Fibroblast of skin of right quadriceps (primary cell): ENCODE results near the gene SLC7A5.
A peak's percentile ranks its signal among the peaks of the same experiment; 100 is the strongest.
"Not testable (repeated sequence)": the region's sequence is repeated elsewhere in the genome, so short reads cannot be mapped to it uniquely, and the experiment has no call there.

Experiments used
- DNase-seq: peaks from one replicate; pipeline ENCODE4 v3.0.0-alpha.2; 2013

The SLC7A5 gene

GRCh38 chr16:87818533-87819161, 50.7 kb downstream of the SLC7A5 start:
- DNase-seq: no peak

- DNase-seq: no peak
These were observed 51.4 kb downstream of the SLC7A5 start for GRCh38 chr16:87817910-87818309.

DNA sequence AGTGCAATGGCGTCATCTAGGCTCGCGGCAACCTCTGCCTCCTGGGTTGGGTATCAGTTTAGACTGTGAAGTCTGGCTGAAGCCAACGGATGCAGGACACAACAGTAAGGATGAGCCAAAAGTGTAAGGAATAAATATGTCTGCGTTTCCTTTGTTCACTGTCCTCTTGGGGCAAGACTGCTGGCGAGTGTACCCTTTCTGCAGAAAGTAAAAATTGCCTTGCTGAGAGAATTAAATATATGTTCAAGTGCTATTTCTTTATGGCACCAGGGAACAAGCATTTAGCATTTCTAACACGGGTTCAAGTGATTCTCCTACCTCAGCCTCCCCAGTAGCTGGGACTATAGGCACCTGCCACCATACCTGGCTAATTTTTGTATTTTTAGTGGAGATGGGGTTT, 51.9 kb downstream of the SLC7A5 start:
- not testable (repeated sequence) for DNase-seq

DNA sequence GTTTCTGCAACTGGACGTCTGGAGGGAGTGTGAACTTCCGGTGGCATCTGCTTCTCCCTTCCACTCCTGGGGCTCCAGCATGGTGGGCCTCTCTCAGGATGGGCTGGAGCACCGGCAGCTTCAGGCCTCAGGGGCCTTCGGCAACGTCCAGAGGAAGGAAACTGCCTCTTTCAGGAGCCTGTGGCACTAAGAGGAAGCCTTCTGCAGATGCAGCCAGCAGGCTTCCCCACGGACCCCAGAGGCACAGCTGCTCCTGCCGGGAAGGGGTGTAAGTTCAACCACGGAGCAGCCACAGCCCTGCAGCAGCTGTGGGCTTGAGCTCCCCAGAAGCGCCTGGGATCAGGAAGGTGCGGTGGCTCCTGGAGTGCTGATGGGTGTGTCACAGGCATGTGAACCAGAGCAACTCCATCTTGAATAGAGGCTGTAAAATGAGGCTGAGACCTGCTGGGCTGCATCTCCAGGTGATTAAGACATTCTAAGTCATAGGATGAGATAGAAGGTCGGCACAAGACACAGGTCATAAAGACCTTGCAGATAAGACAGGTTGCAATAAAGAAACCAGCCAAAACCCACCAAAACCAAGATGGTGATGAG, 52.7 kb downstream of the SLC7A5 start:
- DNase-seq: no peak

- DNase-seq: no peak
These were observed 53.7 kb downstream of the SLC7A5 start for GRCh38 chr16:87815567-87815966.

DNA sequence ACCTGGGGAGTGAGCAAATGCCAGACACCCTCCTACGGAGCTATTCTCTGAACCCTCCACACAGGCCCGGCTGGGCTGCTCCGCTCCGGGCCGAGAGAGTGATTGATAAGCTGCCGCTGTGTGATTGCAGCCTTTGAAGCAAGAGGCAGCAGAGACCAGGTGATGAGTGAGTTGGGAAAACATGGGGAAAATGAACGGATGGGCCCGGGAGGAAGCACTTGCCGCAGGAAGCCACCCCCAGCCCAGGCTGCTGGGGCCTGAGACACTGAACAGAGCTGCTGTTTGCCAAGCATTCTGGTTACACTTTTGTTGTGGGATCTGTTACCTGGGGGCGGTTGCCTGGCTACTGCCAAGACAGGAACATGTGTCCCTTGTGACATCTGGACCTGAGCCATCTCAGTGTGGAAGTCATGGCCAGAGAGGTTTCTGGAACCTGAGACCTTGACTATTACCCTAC, 57.1 kb downstream of the SLC7A5 start:
- DNase-seq: no peak

- not testable (repeated sequence) for DNase-seq
These were observed 57.9 kb downstream of the SLC7A5 start for GRCh38 chr16:87811454-87811853.

DNA sequence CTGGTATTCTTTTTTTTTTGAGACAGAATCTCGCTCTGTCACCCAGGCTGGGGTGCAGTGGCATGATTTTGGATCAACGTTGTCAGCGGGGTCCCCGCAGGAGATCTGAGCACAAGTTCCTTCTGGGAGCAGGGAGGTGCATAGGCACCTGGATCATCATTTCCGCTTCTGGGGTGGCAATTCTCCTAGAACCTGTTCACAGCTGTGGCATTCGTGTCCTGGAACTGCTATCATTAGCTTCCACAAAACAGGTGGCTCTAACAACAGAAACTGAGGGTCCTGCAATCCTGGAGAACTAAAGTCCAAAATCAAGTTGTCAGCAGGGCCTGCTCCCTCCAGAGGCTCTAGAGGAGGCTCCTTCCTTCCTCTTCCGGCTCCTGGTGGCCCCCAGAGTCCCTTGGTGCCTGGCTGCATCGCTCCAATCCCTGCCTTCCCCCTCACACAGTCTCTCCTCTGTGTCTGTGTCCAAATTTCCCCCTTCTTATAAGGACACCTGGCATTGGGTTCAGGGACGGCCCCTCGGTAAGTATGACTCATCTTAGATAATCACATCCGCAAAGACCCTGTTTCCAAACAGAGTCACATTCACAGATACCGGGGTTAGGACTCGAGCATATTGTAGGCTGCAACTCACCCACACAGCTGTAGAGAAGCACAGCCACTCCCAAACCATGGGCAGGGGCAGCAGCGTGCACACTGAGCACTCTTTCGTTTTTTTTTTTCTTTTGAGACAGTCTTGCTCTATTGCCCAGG, 60.0 kb downstream of the SLC7A5 start:
- DNase-seq: no peak

- no peak for DNase-seq
These were observed 61.2 kb downstream of the SLC7A5 start for GRCh38 chr16:87808108-87808507.

DNA sequence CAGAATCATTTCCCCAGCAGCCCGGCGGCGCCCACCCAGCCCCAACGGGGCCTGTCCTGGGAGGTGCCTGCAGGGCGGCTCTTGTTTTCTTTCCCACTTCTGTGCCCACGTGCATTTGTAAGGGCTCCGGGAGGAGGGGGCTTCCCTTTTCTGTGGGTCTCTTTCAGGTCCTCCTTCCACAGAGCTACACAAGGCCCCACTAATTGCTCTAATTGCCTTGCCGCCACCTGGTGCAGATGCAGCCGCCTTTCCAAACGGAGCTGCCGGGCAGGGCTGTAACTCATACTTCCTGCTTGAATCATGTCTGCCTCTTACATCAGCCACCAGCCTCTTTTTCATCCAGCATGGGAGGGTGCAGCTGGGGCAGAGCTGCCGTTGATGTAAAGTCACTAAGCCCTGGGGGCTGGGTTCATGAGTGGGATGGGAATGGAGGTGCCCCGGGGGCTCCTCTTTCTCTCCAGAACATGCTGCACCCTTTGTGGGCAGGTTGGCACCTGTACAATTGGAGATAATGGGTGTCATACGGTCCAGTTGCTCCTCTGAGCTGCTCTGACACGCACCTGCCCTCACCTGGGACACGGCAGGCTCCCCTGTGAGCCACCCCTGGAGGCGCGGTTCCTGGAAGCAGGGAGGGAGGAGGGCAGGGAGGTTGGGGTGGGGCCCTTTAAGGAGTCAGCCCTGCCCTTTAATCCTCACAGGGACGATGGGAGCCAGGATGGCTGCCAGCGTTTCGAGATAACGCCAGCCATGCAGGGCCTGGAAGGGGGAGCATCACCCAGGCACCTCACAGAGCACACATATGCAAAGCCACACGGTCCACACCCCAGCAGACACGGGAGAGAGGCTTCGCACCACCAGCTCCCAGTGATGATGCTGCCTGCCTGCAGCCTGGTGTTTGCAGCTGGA, 62.4 kb downstream of the SLC7A5 start:
- peak; percentile 95 for DNase-seq

DNA sequence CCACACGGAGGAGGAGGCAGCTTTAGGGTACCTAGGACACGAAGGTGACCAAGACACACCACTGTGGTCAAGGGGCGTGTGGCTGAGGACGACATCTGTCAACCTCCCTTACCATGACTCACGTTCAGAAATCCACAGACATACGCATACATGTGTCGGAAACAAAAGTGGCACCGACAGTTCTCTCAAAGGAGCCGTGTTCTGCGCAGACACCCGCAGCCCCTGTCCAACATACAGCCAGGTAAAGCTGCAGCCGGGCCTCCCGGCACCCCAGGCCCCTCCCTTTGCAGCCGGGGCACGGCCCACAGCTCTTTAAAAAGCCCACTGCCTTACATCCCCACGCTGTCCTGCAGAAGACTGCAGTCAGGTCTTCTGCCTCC, 63.1 kb downstream of the SLC7A5 start:
- DNase-seq: peak; percentile 34

- no peak for DNase-seq
These were observed 65.9 kb downstream of the SLC7A5 start for GRCh38 chr16:87803385-87803784.

GRCh38 chr16:87802670-87803069, 66.6 kb downstream of the SLC7A5 start:
- DNase-seq: no peak

- DNase-seq: no peak
These were observed 67.5 kb downstream of the SLC7A5 start for GRCh38 chr16:87801679-87802259.

- no peak for DNase-seq
These were observed 68.8 kb downstream of the SLC7A5 start for GRCh38 chr16:87800497-87800896.

GRCh38 chr16:87795336-87795735, 74.0 kb downstream of the SLC7A5 start:
- no peak for DNase-seq

GRCh38 chr16:87794485-87795078, 74.7 kb downstream of the SLC7A5 start:
- no peak for DNase-seq

- DNase-seq: no peak
These were observed 77.1 kb downstream of the SLC7A5 start for GRCh38 chr16:87792205-87792565.

DNA sequence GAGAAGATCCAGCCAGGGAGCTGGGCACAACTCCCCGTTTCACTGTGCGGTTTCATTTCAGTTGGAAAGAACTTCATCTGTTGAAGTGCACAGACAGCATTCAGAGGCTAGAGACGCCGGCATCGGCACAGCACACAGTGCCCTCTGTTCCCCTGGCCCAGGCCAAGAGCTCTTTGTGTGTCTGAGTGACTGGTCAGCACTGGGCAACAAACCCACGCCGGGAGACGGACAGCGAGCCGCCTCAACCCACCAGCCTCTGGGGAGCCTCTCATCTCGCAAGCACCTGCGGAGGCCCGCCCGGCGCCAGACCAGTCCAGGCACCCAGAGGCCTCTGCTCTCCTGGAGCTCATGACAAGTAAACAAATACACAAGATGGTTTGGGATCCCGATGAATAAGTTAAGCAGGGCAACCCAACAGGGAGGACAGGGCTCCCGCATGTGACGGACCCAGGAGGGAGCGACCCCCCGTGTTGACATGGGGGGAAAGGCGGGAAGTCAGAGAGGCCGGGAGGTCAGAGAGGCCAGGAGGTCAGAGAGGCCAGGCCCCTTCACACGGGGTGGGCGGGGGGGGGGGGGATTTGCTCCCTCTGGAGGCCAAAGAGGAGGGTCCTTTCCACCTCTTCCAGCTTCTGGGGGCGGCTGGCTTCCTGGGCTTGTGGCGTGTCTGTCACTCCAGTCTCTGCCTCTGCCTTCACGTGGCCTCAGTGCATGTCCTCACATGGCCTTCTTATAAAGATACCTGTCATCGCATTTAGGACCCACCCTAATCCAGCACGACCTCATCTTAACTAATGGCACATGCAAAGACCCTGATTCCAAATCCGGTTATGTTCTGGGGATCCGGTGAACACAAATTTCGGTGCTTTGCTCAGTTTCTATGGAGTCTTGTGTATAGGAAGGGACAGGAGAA, 77.8 kb downstream of the SLC7A5 start:
- no peak for DNase-seq

DNA sequence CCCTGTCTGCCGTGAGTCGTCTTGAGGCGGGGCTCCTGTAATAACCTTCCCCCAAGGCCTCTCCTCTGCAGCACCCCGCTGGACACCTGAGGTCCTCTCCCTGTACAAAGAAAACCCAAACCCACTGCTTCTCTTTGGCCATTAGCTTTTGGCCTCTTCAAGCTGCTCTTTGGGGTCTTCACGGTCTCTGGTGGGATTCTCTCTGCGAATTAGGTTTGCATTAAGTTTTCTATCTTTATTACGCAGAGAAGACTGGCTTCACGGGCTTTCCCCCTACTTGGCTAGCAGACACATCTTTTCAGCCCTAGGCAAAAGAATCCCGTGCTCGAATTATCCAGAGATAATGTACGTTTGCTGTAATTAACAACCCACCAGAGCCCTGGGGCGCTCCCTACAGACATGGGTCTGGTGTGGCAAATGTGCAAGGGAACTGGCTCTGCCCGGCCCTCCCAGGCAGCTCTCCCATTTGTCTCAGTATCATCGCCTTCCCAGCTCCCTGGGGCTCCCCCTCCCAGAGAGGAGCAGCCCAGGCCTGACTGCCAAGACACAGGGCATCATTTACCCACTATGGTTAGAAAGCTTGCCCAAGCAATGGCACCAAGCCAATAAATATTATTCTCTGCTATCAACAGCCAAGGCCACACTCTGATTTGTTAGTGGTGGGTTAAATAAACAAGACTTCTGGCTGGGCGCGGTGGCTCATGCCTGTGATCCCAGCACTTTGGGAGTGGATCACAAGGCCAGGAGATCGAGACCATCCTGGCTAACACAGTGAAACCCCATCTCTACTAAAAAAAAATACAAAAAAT, 78.8 kb downstream of the SLC7A5 start:
- DNase-seq: no peak
